NCI-H1694 treated with DMSO at 0.1 percent for 48 hours (cell line): Measurements from ENCODE around the gene UCMA.
"Not testable (repeated sequence)": the region's sequence is repeated elsewhere in the genome, so short reads cannot be mapped to it uniquely, and the experiment has no call there.

Experiments used
- DNase-seq: peaks from one replicate; lab custom pipeline; 2025; lab: John Stamatoyannopoulos, UW

UCMA gene, protein sequence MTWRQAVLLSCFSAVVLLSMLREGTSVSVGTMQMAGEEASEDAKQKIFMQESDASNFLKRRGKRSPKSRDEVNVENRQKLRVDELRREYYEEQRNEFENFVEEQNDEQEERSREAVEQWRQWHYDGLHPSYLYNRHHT

DNA sequence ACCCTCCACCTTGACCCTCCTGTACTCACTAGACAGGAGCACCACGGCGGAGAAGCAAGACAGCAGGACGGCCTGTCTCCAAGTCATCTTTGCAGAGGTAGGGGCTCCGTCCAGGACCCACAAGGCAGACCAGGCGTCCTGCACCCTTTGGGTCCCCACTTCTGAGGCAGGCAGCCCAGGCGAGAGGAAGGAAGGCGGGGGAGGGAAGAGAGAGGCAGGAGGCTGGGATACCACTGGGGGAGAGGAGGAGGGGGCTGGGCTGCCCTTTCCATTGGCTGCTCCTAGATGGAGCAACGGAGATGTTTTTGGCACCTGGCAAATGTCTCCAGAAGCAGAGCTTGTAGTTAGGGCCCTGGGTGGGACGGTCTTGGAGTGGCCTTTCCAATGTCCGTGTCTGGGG is at the start of gene UCMA:
Gene UCMA (minus strand): TSS at position 203 of the 400 bp plus-strand sequence. CDS start 116 bp downstream, at position 87.
- DNase-seq, result no peak

GRCh38 chr10:13282348-13282747 is 48.2 kb upstream of the UCMA start:
- not testable (repeated sequence) for DNase-seq

- no peak for DNase-seq
Measured at GRCh38 chr10:13276749-13277365, 42.7 kb upstream of the UCMA start.

DNA sequence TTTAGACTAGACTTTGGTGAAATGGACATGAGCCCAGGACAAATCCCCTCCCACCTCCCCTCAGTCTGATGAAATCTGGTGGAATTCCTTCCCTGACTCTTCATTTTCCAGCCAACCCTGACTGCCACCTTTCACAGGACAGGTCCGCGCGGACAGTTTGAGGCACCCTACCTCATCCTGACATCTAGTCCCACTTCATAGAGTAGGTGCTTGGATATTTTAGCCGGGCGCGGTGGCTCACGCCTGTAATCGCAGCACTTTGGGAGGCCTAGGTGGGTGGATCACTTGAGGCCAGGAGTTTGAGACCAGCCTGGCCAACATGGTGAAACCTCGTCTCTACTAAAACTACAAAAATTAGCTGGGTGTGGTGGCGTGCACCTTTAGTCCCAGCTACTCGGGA is 42.0 kb upstream of the UCMA start:
- not testable (repeated sequence) for DNase-seq

DNA sequence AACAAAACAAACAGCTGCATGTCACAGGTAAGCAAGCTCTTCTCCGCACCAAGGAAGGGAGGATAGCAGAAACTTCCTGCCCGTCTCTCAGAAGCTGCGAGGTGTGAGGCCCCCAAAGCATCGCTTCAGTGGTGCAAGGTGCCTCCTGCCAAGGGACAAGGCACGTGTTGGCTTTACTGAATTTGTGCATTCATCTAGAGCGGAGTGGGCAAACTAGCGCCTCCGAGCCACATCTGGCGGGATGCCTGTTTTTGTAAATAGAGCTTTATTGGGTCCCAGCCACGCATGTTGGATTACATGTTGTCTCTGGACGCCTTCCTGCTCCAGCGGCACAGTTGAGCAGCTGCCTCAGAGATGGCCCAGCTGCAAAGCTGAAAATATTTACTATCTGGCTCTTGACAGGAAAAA is 38.0 kb upstream of the UCMA start:
- peak; percentile 48 for DNase-seq

DNA sequence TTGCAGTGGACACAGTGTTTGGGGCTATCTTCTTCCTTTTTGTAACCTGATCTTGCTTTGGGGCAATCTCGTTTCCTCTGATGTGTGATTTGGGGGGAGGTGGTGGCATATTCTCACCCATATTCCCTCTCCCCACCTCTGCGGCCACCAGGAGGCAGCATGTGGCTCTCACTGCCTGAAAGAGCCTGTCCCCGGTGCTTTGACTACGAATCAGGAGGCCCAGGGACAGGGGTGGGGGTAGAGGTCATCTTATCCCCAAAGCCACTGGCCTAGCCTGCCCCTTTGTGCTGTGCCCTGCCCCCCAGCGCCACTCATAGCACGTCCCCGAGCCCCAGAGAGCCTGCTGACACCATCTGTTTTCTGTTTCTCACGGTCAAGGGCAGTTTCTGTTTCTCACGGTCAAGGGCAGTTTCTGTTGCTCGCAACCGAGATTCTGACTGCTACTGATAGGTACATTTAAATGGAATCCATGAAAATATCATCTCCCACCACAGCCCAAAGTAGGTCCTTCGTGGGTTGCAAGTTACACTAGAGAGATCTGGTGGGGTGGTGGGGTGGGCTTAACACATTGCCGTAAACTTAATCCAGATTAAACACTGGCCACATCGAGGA is 37.5 kb upstream of the UCMA start:
- peak; percentile 26 for DNase-seq

DNA sequence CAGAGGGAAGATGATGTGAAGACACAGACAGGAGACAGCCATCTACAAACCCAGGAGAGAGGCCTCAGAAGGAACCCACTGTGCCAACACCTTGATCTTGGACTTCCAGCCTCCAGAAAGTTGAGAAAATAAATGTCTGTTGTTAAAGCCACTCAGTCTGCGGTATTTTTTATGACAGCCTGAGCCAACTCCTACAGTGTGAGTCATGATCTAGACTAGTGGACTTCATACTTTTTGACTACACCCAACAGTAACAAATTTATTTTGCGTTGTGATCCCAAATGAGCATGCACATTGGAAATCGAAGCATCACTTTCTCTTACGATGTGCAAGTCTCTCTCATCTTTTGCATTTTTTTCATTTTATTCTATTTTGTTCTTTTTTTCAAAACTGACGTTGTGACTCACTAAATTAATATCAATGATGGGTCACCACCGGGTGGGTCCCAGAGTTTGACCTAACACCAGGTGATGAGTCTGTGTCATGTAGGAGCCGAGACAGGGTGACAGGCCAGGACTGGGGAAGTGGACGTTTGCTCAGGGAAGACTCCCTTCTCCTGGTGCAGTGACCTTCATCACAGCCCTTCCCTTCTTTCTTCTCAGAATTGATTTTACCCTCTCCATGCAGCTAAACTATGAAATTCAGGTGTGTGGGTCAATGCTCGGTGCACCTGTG is 36.8 kb upstream of the UCMA start:
- DNase-seq, result no peak

- DNase-seq, result no peak
Measured at GRCh38 chr10:13268841-13269240, 34.7 kb upstream of the UCMA start.

DNA sequence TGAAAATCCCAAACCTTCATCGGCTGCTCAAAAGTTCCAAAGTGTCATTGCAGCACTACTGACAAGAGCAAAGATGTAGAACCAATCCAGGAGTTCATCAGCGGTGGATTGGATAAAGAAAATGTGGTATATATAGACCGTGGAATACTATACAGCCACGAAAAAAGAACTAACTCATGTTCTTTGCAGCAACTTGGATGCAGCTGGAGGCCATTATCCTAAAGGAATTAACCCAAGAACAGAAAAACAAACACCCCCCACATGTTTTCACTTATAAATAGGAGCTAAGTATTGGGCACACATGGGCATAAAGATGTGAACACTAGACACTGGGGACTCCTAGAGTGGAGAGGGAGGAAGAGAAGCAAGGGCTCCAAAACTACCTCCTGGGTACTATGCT is 34.1 kb upstream of the UCMA start:
- DNase-seq, result no peak

DNA sequence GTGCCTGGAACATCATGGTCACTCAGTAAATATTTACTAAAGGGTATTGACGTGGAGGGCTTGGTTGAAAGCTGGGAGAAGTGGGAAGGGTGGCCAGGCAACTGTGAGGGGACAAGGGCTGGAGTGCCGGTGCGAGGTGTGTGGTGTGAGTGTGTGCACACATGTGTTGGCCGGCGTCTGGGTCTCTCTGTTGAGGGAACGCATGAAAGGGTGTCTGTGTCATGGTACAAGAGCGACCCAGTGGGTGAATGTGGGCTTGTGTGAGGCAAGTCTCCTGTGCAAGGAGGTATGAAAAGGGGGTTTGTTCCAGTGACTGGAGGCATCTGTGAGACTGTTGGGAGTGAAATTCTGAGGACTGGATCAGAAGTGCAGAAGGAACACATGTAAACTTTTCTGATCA is 29.4 kb upstream of the UCMA start:
- no peak for DNase-seq

DNA sequence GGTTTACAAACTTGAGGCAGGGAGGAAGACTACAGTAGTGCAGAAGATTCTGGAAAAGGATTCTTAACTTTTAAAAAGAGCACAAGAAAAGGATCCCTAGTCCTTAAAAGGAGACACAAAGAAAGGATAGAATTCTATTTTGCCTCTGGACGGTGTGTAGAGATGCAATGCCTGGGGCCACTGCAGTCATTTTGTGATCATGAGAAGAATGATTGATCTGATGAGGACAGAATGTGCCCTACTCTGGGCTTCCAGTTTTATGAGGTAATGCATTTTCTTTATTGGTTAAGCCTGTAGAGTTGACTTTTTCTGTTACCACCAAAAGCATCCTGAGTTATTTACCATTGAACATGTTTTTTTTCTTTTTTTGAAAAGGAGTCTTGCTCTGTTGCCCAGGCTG is 28.3 kb upstream of the UCMA start:
- DNase-seq, result no peak

GRCh38 chr10:13257621-13258140 is 23.5 kb upstream of the UCMA start:
- DNase-seq, result no peak

DNA sequence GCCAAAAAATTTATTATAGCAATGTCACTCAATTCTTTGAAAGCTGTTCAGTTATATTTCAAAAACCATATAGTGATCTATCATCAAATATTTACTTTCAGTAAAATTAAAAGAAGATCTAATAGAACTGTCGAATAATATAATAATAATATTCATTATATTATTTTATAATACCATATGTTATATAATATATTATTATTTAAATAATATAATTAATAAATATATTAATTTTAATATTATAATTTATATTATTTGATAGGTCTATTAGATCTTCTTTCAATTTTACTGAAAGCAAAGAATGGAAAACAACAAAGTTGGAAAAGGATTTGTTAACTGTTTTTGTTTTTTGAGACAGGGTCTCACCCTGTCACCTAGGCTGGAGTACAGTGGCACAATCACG is 22.5 kb upstream of the UCMA start:
- no peak for DNase-seq

DNA sequence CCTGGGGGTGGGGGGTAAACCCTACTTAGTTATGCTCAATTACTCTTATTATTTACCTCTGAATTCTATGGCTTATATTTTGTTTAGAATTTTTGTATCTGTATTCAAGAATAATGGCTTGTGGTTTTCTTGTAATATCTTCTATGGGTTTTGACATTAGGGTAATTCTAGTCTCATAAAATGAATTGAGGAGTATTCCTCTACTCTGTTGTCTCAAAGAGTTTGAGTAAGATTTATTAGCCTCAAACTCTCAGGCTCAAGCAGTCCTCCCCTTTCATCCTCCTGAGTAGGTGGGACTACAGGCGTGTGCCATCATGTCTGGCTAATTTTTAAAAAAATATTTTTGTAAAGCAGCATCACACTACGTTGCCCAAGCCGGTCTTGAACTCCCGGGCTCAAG is 19.6 kb upstream of the UCMA start:
- no peak for DNase-seq

- no peak for DNase-seq
Measured at GRCh38 chr10:13247784-13248183, 13.6 kb upstream of the UCMA start.

DNA sequence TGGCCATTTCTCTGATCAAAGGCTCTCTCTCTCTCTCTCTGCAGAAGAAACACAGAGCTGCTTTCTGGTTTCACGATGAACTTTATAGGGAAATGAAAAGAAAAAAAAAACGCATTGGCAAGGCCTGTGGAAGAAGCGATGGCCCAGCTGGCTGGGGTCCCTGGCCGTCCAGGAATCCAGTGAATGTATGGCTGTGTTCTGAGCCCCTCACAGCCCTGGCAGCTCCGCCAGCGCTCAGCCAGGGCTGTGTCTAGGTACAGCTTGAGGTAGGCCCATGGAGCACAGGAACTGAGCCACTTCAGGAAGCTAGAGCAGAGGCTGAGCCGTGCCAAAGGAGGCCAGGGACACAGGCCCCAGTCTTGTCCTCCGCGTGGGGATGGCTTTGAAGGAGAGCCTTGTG is 13.1 kb upstream of the UCMA start:
- DNase-seq, result no peak

- DNase-seq, result not testable (repeated sequence)
Measured at GRCh38 chr10:13242260-13242659, 8.1 kb upstream of the UCMA start.

- no peak for DNase-seq
Measured at GRCh38 chr10:13241613-13242012, 7.4 kb upstream of the UCMA start.

GRCh38 chr10:13239923-13240322 is 5.7 kb upstream of the UCMA start:
- DNase-seq, result no peak

GRCh38 chr10:13238271-13239077 is 4.3 kb upstream of the UCMA start:
- no peak for DNase-seq

GRCh38 chr10:13236638-13237037 is 2.5 kb upstream of the UCMA start:
- no peak for DNase-seq

GRCh38 chr10:13234736-13235135 is 562 bp upstream of the UCMA start:
- not testable (repeated sequence) for DNase-seq
